HCT116 (cell line): ENCODE results near the gene POLDIP2.

Experiments
- CEBPB ChIP-seq: IDR thresholded peaks from 2 replicates; pipeline ENCODE4 v1.6.1; 2012; ENCODE audit warnings: low read depth
- EZH2 ChIP-seq: fragments of 200-600 bp; sonication (generic); IDR thresholded peaks from 2 replicates; pipeline ENCODE4 v1.6.1; 2017; ENCODE audit warnings: antibody characterized with exemption, mixed run types
- EZH2phosphoT487 ChIP-seq: fragments of 200-600 bp; IDR thresholded peaks from 2 replicates; pipeline ENCODE4 v1.6.1; 2018; ENCODE audit warnings: antibody characterized with exemption, borderline replicate concordance
- POLR2A ChIP-seq: IDR thresholded peaks from 2 replicates; pipeline ENCODE4 v1.7.0; 2011; ENCODE audit warnings: borderline replicate concordance; ENCODE audit not compliant: insufficient read depth, insufficient read length; ENCODE audit errors: extremely low read depth
- POLR2AphosphoS5 ChIP-seq: IDR thresholded peaks from 2 replicates; pipeline ENCODE4 v1.6.1; 2011; ENCODE audit warnings: mild to moderate bottlenecking, low read depth, low read length, moderate library complexity
- SIN3A ChIP-seq: IDR thresholded peaks from 2 replicates; pipeline ENCODE4 v1.6.1; 2012; ENCODE audit warnings: low read depth
- SRF ChIP-seq: IDR thresholded peaks from 2 replicates; pipeline ENCODE4 v1.6.1; 2012; ENCODE audit warnings: low read depth
- YY1 ChIP-seq: IDR thresholded peaks from 2 replicates; pipeline ENCODE4 v1.6.1; 2011; ENCODE audit warnings: low read length, low read depth, moderate library complexity, mild to moderate bottlenecking; ENCODE audit not compliant: insufficient replicate concordance; ENCODE audit errors: extremely low read depth
- TF ChIP-seq, protein P1 (sequence below), 3 experiments: fragments of 200-600 bp in 1 of 3; sonication (generic) in 1 of 3; IDR thresholded peaks in 2 of 3; conservative IDR thresholded peaks in 1 of 3; 2 replicates each; pipeline ENCODE4 v1.5.1; 2012 to 2017; ENCODE audit warnings: low read depth in 2 of 3, low read length in 2 of 3, antibody characterized with exemption in 1 of 3, borderline replicate concordance in 1 of 3, control low read depth in 1 of 3, mild to moderate bottlenecking in 1 of 3, mixed read lengths in 1 of 3, mixed run types in 1 of 3, moderate library complexity in 1 of 3; ENCODE audit not compliant: insufficient read depth in 1 of 3
- TF ChIP-seq, protein P2 (sequence below): IDR thresholded peaks from 2 replicates; pipeline ENCODE4 v1.6.1; 2012
- TF ChIP-seq, protein P3 (sequence below): IDR thresholded peaks from 2 replicates; pipeline ENCODE4 v1.6.1; 2012
- TF ChIP-seq, protein P4 (sequence below): IDR thresholded peaks from 2 replicates; pipeline ENCODE4 v1.6.1; 2012; ENCODE audit warnings: low read depth

DNA sequence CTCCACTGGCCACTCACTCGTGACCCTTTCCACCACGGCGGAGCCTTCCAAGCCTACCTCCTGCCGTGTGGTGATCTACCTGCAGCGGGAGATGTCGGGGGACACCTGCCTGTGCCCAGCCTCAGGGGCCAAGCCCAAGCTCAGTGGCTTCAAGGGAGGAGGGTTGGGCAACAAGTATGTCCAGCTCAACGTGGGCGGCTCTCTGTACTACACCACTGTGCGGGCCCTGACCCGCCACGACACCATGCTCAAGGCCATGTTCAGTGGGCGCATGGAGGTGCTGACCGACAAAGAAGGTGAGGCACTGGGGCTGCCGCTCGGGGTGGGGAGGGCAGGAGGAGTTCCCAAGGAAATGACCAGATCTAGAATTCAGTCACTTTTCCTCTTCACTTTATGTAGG, 17.9 kb downstream of the POLDIP2 start:
- TF ChIP-seq, protein P1, sequence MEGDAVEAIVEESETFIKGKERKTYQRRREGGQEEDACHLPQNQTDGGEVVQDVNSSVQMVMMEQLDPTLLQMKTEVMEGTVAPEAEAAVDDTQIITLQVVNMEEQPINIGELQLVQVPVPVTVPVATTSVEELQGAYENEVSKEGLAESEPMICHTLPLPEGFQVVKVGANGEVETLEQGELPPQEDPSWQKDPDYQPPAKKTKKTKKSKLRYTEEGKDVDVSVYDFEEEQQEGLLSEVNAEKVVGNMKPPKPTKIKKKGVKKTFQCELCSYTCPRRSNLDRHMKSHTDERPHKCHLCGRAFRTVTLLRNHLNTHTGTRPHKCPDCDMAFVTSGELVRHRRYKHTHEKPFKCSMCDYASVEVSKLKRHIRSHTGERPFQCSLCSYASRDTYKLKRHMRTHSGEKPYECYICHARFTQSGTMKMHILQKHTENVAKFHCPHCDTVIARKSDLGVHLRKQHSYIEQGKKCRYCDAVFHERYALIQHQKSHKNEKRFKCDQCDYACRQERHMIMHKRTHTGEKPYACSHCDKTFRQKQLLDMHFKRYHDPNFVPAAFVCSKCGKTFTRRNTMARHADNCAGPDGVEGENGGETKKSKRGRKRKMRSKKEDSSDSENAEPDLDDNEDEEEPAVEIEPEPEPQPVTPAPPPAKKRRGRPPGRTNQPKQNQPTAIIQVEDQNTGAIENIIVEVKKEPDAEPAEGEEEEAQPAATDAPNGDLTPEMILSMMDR (IDR thresholded peaks at IDR 0.05 in 2 of 3, conservative IDR thresholded peaks at IDR 0.05 in 1 of 3; ENCODE audit: borderline replicate concordance in 1 of 3, insufficient read depth in 1 of 3, low read depth in 2 of 3, low read length in 2 of 3): no peak
- TF ChIP-seq EZH2 (no peak), SIN3A (no peak), POLR2A (no peak), EZH2phosphoT487 (no peak), POLR2AphosphoS5 (no peak), YY1 (no peak), SRF (no peak), CEBPB (no peak)
- TF ChIP-seq, protein P2, sequence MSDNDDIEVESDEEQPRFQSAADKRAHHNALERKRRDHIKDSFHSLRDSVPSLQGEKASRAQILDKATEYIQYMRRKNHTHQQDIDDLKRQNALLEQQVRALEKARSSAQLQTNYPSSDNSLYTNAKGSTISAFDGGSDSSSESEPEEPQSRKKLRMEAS: no peak
- TF ChIP-seq, protein P3, sequence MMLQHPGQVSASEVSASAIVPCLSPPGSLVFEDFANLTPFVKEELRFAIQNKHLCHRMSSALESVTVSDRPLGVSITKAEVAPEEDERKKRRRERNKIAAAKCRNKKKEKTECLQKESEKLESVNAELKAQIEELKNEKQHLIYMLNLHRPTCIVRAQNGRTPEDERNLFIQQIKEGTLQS: no peak
- TF ChIP-seq, protein P4, sequence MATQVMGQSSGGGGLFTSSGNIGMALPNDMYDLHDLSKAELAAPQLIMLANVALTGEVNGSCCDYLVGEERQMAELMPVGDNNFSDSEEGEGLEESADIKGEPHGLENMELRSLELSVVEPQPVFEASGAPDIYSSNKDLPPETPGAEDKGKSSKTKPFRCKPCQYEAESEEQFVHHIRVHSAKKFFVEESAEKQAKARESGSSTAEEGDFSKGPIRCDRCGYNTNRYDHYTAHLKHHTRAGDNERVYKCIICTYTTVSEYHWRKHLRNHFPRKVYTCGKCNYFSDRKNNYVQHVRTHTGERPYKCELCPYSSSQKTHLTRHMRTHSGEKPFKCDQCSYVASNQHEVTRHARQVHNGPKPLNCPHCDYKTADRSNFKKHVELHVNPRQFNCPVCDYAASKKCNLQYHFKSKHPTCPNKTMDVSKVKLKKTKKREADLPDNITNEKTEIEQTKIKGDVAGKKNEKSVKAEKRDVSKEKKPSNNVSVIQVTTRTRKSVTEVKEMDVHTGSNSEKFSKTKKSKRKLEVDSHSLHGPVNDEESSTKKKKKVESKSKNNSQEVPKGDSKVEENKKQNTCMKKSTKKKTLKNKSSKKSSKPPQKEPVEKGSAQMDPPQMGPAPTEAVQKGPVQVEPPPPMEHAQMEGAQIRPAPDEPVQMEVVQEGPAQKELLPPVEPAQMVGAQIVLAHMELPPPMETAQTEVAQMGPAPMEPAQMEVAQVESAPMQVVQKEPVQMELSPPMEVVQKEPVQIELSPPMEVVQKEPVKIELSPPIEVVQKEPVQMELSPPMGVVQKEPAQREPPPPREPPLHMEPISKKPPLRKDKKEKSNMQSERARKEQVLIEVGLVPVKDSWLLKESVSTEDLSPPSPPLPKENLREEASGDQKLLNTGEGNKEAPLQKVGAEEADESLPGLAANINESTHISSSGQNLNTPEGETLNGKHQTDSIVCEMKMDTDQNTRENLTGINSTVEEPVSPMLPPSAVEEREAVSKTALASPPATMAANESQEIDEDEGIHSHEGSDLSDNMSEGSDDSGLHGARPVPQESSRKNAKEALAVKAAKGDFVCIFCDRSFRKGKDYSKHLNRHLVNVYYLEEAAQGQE: no peak
